HFFc6 (cell line): ENCODE measurements around the gene FPR1. TPM values are rescaled to one million over a fixed set of nuclear protein-coding genes. Genes with fewer than 3 reads are reported as not detected.

Experiments
- DNase-seq: peaks from one replicate; pipeline ENCODE4 v3.0.0-alpha.2; 2018
- H3K27ac Mint-ChIP-seq: 2 replicates; pipeline ENCODE4 v1.8.0; 2020; ENCODE audit warnings: mild to moderate bottlenecking, mixed read lengths
- H3K27me3 Mint-ChIP-seq: 2 replicates; pipeline ENCODE4 v1.8.0; 2021; ENCODE audit warnings: mild to moderate bottlenecking, moderate library complexity, mixed read lengths; ENCODE audit not compliant: insufficient read depth
- H3K36me3 Mint-ChIP-seq: 2 replicates; pipeline ENCODE4 v1.8.0; 2021; ENCODE audit warnings: low read depth, mixed read lengths
- H3K4me1 Mint-ChIP-seq: 2 replicates; pipeline ENCODE4 v1.8.0; 2020; ENCODE audit warnings: low read depth, mixed read lengths
- H3K4me3 Mint-ChIP-seq: 2 replicates; pipeline ENCODE4 v1.8.0; 2020; ENCODE audit warnings: mild to moderate bottlenecking, moderate library complexity, mixed read lengths
- H3K9me3 Mint-ChIP-seq: 2 replicates; pipeline ENCODE4 v1.8.0; 2020; ENCODE audit warnings: mild to moderate bottlenecking, mixed read lengths
- long read RNA-seq: library from polyadenylated mRNA; unstranded; transcript quantifications from one replicate; pipeline ENCODE4 v2.0.0, GENCODE V29; 2019
- total RNA-seq, 6 experiments: library from RNA; stranded (reverse); fragmentation: NEBNext Ultra II Directional; extraction: Animal tissue kit (Norgen Biotek cat#: 25700); gene quantifications; 2 replicates in 1 of 6; 3 replicates in 5 of 6; pipeline ENCODE4 v1.2.3, GENCODE V29; 2021
- TF ChIP-seq, protein P1 (sequence below): fragments of 200-600 bp; sonication (generic); IDR thresholded peaks from 2 replicates; pipeline ENCODE4 v1.5.0; 2021; ENCODE audit warnings: antibody characterized with exemption, mild to moderate bottlenecking

Gene FPR1, protein sequence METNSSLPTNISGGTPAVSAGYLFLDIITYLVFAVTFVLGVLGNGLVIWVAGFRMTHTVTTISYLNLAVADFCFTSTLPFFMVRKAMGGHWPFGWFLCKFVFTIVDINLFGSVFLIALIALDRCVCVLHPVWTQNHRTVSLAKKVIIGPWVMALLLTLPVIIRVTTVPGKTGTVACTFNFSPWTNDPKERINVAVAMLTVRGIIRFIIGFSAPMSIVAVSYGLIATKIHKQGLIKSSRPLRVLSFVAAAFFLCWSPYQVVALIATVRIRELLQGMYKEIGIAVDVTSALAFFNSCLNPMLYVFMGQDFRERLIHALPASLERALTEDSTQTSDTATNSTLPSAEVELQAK
- under 1 TPM in 5 of 6 experiments, not detected in 1; 0.26 to 0.53 (median 0.34) TPM for total RNA-seq
- long read RNA-seq = 0 reads

GRCh38 chr19:51751655-51752054, at the start of gene FPR1:
Gene FPR1 (minus strand): TSS chr19:51751878. CDS start chr19:51746994, 4,884 bp downstream.
- peaks cover 4% of the 10 kb centered on the region for H3K9me3 Mint-ChIP-seq
- peaks cover 19% of the 10 kb centered on the region for H3K4me1 Mint-ChIP-seq

DNA sequence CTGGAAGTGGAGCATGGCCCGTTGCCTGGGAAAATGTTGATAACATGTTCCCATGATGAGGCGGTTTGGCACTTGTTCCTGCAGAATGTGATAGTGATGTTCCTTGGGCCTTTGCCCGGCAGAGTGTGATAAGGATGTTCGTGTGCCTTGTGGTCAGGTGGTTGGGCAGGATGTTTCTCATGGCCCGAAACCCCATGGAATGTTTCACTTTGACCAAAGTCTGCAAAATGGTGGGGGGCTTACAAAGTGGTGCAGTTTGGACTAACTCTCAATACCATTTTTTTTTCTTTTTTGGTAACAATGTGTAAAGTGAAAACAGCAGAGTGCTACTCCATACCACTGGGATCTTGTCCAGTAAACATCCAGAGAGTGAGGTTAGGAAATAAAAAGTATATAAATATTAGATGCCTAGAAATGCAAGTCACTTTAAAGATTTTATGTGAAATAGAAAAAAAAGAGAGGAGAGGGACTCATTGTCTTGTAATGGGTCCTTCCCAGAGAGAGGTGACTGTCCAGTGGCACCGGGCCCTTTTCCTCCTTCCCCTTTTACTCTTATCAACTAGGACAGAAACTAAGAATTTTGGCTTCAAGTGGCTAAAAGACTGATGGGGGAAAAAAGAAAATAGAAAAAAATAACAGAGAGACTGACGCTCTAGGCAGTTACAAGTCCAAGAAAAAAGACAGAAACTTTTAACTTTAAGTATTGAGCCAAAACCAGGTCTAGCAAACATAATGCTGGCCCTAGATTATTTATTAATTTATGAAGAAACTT, 49.0 kb upstream of the FPR1 start:
- Mint-ChIP-seq H3K4me1 (peaks cover 50% of the 10 kb centered on the region), H3K4me3 (peak overlapping the region; percentile 42; the same call in 1 of the 2 replicates), H3K36me3 (no peaks in the 10 kb centered on the region), H3K27ac (peak overlapping the region; percentile 62), H3K27me3 (no peaks in the 10 kb centered on the region; the same call in 1 of the 2 replicates), H3K9me3 (no peaks in the 10 kb centered on the region)
- TF ChIP-seq, protein P1, sequence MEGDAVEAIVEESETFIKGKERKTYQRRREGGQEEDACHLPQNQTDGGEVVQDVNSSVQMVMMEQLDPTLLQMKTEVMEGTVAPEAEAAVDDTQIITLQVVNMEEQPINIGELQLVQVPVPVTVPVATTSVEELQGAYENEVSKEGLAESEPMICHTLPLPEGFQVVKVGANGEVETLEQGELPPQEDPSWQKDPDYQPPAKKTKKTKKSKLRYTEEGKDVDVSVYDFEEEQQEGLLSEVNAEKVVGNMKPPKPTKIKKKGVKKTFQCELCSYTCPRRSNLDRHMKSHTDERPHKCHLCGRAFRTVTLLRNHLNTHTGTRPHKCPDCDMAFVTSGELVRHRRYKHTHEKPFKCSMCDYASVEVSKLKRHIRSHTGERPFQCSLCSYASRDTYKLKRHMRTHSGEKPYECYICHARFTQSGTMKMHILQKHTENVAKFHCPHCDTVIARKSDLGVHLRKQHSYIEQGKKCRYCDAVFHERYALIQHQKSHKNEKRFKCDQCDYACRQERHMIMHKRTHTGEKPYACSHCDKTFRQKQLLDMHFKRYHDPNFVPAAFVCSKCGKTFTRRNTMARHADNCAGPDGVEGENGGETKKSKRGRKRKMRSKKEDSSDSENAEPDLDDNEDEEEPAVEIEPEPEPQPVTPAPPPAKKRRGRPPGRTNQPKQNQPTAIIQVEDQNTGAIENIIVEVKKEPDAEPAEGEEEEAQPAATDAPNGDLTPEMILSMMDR = no peak
- no peak for DNase-seq

More at GRCh38 chr19:51751655-51752054, at the start of gene FPR1:
- H3K27me3 Mint-ChIP-seq = peaks cover 21% of the 10 kb centered on the region
- H3K36me3 Mint-ChIP-seq = no peaks in the 10 kb centered on the region; the same call in 1 of the 2 replicates
- no peak for DNase-seq
- peak within 1 kb of the TSS; percentile 10; the same call in 1 of the 2 replicates for H3K27ac Mint-ChIP-seq
- TF ChIP-seq, protein P1 = no peak
- H3K4me3 Mint-ChIP-seq = peak within 1 kb of the TSS; percentile 29

GRCh38 chr19:51799774-51800472, 48.2 kb upstream of the FPR1 start:
- DNase-seq = no peak
- TF ChIP-seq, protein P1 = no peak
- H3K36me3 Mint-ChIP-seq = no peaks in the 10 kb centered on the region
- H3K4me3 Mint-ChIP-seq = peak overlapping the region; percentile 42; the same call in 1 of the 2 replicates
- H3K27ac Mint-ChIP-seq = peak overlapping the region; percentile 62
- H3K27me3 Mint-ChIP-seq = peaks cover under 1% of the 10 kb centered on the region
- no peaks in the 10 kb centered on the region for H3K9me3 Mint-ChIP-seq
- H3K4me1 Mint-ChIP-seq = peaks cover 46% of the 10 kb centered on the region

DNA sequence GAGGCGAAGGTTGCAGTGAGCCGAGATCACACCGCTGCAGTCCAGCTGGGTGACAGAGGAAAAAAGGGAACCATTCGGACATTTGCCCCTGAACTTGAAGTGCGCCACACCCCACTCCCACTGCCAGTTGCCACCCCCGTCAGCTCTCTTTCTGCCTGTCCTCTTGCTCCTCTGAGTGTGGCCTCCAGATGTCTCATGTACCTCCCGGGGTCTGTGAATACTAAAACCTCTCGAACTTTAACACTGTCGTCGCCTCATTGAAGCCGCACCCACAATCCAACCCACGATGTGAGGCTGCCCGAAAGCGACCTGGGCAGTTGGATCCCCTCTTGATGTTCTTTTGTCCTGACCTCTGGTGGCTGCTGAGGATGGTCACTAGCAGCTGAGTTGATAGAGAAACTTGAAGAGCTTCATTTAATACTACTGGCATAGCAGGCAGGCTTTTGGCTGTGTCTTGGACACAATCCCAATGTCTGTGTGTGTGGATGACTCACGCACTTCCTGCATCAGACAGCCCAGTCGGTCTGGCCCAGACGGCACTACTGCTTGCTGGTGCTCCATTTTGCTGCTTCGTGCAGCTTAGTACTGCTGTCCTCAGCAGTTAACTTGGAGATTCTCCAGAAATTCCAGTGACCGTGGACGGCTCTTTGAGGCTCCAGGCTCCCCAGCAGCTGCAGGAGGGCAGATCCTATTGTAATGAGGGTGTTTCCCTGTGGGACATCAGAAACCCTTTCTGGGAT, 47.5 kb upstream of the FPR1 start:
- peak; percentile 99 for DNase-seq
- Mint-ChIP-seq H3K27me3 (peaks cover 3% of the 10 kb centered on the region), H3K4me1 (peaks cover 45% of the 10 kb centered on the region), H3K4me3 (peak overlapping the region; percentile 78), H3K36me3 (no peaks in the 10 kb centered on the region), H3K9me3 (no peaks in the 10 kb centered on the region), H3K27ac (peak overlapping the region; percentile 62)
- TF ChIP-seq, protein P1 = peak; percentile 53

- TF ChIP-seq, protein P1 = no peak
- H3K36me3 Mint-ChIP-seq = no peaks in the 10 kb centered on the region
- no peak overlapping the region for H3K4me3 Mint-ChIP-seq
- H3K27me3 Mint-ChIP-seq = peaks cover 3% of the 10 kb centered on the region
- peaks cover 40% of the 10 kb centered on the region for H3K4me1 Mint-ChIP-seq
- no peak for DNase-seq
- H3K27ac Mint-ChIP-seq = no peak overlapping the region
- 0 out of 2 replicates have a peak, but pooled peaks cover 5% of the 10 kb centered on the region for H3K9me3 Mint-ChIP-seq
Observed at GRCh38 chr19:51798062-51798461, 46.4 kb upstream of the FPR1 start.
